DLD1 (cell line): ENCODE results near the gene PRUNE2.

Source experiments
- in situ Hi-C: cut with HindIII; loops from 2 replicates; pipeline ENCODE4 v1.10.0; 2017; ENCODE audit warnings: low sequenced_read_pairs

The PRUNE2 gene

GRCh38 chr9:76900884-76901440 lies 5.0 kb downstream of the PRUNE2 start:
- in situ Hi-C loops: no loop called here

- in situ Hi-C loops: loop anchor here (10.0 to 25.0 kb wide), 2 partner anchors 84 to 161 kb away; no protein-coding TSS in a partner anchor
Measured at GRCh38 chr9:76898786-76899185, 7.1 kb downstream of the PRUNE2 start.

DNA sequence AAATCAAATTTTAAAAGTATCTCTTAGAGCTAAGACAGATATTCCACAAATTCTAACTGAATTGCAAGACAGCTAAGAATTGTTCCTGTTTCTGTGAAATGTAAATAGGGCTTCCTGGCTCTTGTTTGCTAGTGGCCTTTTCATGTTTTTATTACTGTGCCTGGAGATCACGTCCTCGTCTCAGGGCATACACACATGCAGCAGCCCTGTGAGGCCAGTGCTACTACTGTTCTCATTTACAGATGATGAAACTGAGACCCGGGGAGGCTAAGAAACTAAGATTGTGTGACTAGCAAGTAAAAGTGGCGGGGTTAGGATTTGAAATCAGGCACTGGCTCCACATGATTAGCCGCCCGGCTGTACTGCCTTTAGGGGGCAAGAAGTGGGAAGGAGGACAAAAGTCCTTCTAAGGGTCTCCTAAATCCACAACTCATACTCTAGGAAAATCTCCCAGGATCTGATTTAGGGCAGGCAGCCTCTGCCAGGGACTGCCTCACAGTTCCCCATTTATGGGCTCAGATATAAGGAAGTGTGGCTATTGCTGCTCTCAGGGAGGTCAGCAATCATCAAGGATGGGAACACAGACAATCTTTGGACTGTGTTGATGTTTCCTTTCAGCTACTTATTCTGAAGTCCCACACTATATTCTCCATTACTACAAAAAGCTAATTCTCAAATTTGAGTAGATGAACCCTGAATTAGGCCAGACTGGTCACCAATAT lies 7.9 kb downstream of the PRUNE2 start:
- in situ Hi-C loops: loop anchor here (10.0 to 25.0 kb wide), 2 partner anchors 83 to 161 kb away; no protein-coding TSS in a partner anchor

DNA sequence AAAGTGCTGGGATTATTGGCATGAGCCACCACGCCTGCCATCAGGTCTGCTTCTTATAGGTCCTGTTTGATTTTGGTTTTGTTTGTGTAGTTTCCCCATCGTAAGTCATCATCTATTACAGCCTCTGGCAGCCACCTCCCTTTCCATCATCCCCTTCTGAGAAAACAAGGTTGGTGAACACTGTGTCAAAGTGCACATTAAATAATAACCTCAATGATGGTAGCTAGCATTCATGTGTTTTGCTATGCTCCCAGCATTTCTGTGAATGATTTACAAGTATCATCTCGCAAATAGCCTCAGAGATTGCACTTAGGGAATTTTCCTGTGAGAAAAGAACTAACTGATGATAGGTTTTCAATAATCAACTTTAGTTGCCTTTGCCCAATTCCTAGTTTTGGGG lies 9.9 kb downstream of the PRUNE2 start:
- in situ Hi-C loops: loop anchor here (10.0 to 25.0 kb wide), 2 partner anchors 81 to 159 kb away; no protein-coding TSS in a partner anchor

DNA sequence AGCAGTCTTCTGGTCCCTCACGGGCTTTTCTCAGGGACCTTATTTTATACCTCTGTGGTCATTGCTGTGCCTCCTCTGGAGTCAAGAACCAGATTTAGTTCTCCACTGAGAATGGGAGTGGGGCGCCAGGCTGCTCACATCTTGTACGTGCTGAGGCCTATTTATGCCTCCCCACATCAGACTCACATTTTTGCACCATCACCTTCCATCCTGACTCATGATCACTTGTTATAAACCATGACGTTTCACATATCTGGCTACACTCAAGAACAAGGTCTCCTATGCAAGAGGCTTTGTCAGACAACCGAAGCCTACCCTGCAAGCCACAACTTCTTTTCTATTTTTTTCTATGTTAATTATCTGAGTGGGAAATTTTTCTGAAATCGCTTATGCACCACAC lies 10.7 kb downstream of the PRUNE2 start:
- in situ Hi-C loops: loop anchor here (10.0 to 25.0 kb wide), 2 partner anchors 80 to 158 kb away; no protein-coding TSS in a partner anchor

- in situ Hi-C loops: loop anchor here (10.0 to 25.0 kb wide), 2 partner anchors 79 to 157 kb away; no protein-coding TSS in a partner anchor
Measured at GRCh38 chr9:76894198-76894597, 11.7 kb downstream of the PRUNE2 start.

GRCh38 chr9:76893395-76893932 lies 12.4 kb downstream of the PRUNE2 start:
- in situ Hi-C loops: loop anchor here (10.0 to 25.0 kb wide), 2 partner anchors 79 to 156 kb away; no protein-coding TSS in a partner anchor

DNA sequence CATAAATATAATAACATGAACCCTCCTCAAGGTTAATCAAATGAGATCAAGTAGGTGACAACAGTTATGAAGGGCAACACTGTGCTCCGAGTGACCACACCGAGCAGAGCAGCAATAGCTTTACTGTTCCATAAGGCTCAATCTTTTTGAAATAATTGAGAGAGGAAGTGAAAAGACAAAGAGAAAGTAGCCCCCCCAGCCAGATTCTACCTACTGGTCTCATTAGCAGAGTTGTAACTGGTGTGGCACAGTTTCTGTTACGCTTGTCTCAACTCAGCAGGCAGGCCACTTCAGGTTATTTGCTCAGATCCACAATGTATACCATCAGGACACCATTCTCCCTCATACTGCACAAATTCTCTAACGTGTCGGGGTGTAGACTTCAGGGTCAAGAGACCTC lies 14.0 kb downstream of the PRUNE2 start:
- in situ Hi-C loops: loop anchor here (10.0 to 25.0 kb wide), 2 partner anchors 77 to 155 kb away; no protein-coding TSS in a partner anchor

- in situ Hi-C loops: loop anchor here (10.0 to 25.0 kb wide), 2 partner anchors 76 to 154 kb away; no protein-coding TSS in a partner anchor
Measured at GRCh38 chr9:76891279-76891678, 14.6 kb downstream of the PRUNE2 start.

DNA sequence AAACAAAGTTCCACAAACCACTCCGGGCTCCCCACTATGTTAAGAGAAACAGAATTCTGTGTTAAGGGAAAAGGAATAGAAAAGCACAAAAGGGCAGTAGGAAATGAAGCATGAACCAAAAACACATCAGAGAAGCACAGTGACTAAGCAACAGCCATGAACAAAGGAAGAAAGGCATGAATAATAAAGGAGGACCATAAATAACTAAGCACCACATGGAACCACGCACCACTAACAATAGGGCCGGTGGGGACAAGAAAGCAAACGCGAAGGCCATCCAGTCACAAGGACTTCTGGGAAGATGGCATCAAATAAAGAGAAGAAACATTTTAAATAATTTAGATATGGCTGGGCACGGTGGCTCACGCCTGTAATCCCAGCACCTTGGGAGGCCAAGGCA lies 18.0 kb downstream of the PRUNE2 start:
- in situ Hi-C loops: loop anchor here (25.0 kb wide), 1 partner anchor 151 kb away; no protein-coding TSS in a partner anchor

- in situ Hi-C loops: loop anchor here (25.0 kb wide), 1 partner anchor 150 kb away; no protein-coding TSS in a partner anchor
Measured at GRCh38 chr9:76887003-76887821, 18.7 kb downstream of the PRUNE2 start.

GRCh38 chr9:76886318-76886717 lies 19.6 kb downstream of the PRUNE2 start:
- in situ Hi-C loops: loop anchor here (25.0 kb wide), 1 partner anchor 149 kb away; no protein-coding TSS in a partner anchor

DNA sequence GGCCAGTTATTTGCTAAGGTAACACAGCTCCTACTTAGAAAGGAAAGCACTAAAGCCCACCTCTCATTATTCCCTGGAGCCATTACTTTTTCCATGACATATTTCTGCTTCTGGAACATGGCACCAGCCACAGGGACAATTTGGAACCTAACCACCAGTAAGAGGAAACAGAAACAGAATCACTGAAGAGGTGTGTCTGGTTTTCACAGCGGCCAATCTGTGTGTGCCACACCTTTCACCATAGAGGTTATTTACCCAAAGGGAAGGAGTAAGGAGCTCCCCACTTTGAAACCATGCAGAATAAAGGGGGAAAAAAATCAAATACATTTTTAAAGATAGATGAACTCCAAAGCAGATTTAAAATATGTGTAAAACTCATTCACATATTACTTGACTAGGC lies 21.1 kb downstream of the PRUNE2 start:
- in situ Hi-C loops: loop anchor here (25.0 kb wide), 1 partner anchor 148 kb away; no protein-coding TSS in a partner anchor

DNA sequence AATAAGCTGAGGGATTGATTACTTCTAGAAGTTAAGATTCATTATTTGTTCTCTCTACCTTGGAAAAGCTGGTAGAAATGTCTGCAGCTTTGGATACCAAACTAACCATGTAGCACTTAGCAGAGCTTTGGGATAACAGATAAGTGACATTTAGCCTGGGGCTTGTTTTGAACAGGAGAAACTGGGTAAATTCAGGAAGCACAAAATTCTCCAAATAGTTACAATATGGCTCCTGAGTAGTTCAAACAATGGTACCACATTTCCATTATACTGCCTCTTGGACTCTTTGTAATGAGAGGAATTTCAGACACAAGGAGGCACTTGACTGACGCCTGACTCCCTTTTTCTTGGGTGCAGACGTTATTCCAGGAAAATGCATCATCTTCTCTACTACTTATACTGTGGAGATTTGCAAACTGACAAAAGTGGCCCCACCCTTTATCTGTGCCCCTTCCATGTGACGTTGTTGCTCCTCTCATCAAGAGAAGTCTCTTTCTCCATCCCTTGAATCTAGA lies 22.5 kb downstream of the PRUNE2 start:
- in situ Hi-C loops: loop anchor here (25.0 kb wide), 1 partner anchor 146 kb away; no protein-coding TSS in a partner anchor

DNA sequence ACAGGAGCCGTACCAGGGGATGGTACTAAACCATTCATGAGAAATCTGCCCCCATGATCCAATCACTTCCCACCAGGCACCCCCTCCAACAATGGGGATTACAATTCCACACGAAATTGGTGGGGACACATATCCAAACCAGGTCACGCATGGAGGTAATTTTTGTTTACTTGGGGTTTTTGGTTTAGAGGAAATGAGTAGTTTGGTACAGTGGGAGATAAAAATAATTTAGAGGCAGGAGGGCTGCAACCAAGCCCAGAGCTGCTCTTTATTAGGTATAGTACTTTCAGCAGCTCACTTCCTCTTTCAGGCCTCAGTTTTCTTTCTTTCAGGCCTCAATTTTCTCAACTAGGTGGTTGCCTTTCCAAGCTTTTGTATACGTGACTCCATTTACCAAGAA lies 23.2 kb downstream of the PRUNE2 start:
- in situ Hi-C loops: loop anchor here (25.0 kb wide), 1 partner anchor 145 kb away; no protein-coding TSS in a partner anchor

GRCh38 chr9:76880210-76880609 lies 25.7 kb downstream of the PRUNE2 start:
- in situ Hi-C loops: loop anchor here (25.0 kb wide), 1 partner anchor 143 kb away; no protein-coding TSS in a partner anchor

- in situ Hi-C loops: loop anchor here (25.0 kb wide), 1 partner anchor 142 kb away; no protein-coding TSS in a partner anchor
Measured at GRCh38 chr9:76878933-76879332, 27.0 kb downstream of the PRUNE2 start.

- in situ Hi-C loops: loop anchor here (25.0 kb wide), 1 partner anchor 141 kb away; no protein-coding TSS in a partner anchor
Measured at GRCh38 chr9:76877961-76878360, 28.0 kb downstream of the PRUNE2 start.

- in situ Hi-C loops: loop anchor here (25.0 kb wide), 1 partner anchor 139 kb away; no protein-coding TSS in a partner anchor
Measured at GRCh38 chr9:76876098-76876497, 29.8 kb downstream of the PRUNE2 start.

DNA sequence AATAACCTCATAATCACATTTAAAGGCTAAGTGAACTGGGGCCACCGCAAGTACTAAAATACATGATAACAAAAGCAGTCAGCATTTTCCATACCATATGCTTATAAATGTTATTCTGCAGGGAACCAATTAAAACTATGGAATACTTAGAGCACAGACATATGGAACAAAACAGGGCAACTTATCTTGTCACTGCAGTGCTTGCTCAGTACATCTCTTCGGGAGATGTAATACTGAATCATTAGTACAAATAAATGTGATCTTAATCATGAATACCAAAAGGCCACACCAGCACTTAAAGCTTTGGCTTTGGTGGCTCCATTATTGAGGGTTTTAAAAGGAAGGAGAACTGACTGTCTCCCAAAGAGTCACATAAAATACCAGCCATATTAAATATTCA lies 32.1 kb downstream of the PRUNE2 start:
- in situ Hi-C loops: no loop called here
